GM12872 (cell line): Measurements from ENCODE around the gene KDM8.

Experiments
- CTCF ChIP-seq: IDR thresholded peaks from 3 replicates; pipeline ENCODE4 v1.5.1; 2011; ENCODE audit warnings: low read depth, mild to moderate bottlenecking, low read length, moderate library complexity; ENCODE audit not compliant: insufficient read depth

KDM8 gene

DNA sequence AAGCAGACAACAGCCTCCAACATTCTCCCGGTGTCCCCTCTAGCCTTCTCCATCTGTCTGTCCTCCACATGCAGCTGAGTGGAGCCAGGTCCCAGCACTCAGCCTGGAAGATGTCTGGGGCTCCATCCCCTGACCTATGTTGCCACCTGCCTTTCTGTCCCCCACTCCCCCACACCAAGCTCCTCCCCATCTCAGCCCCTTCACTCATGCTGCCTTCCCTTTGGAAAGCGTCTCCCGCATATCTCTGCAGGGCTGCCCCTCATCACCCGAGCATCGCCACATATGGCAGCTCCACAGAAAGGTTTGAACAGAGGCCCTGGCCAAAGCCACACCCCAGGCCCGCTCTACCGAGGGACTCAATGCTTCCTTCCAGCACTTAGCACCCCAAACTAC lies 41.0 kb downstream of the KDM8 start:
- no peak for TF ChIP-seq CTCF

- TF ChIP-seq CTCF = no peak
These were observed 42.2 kb downstream of the KDM8 start for GRCh38 chr16:27245276-27246172.

GRCh38 chr16:27246439-27246838 lies 43.1 kb downstream of the KDM8 start:
- TF ChIP-seq CTCF = no peak

- TF ChIP-seq CTCF = no peak
These were observed 44.7 kb downstream of the KDM8 start for GRCh38 chr16:27248036-27248435.

DNA sequence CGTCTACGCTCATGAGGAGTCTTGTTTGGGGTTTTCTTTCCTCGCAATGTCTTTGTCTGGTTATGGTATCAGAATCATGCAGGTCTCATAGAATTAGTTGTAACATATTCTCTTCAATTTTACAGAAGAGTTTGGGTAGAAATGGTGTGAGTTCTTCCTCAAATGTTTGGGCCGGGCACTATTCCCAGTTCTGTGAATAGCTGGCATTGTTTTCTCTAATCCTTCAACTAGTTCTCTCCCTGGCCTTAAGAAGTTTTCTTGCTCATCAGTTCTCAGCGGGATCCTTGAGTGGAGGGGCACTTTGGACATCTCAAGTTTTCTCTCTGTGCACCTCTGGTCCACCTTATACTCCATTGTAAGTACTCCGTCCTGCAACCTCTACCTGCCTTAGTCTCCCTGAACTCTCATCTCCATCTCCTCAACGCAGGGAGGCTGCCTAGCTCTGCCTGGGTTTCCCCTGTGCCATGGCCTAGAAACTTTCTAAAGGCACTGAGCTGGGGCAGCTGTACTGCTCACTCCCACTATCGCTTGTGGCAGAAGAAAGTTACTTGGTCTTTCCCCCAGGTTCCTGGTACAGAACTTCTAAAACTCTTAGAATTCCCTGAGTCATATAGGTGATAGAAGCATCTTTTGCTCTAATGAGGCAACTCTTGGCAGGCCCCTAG lies 48.3 kb downstream of the KDM8 start:
- no peak for TF ChIP-seq CTCF

- TF ChIP-seq CTCF = no peak
These were observed 48.9 kb downstream of the KDM8 start for GRCh38 chr16:27252206-27252585.

GRCh38 chr16:27253526-27253930 lies 50.2 kb downstream of the KDM8 start:
- TF ChIP-seq CTCF = no peak
